ENCODE measurements around the gene LY6G5C. TPM values are rescaled to one million over a fixed set of nuclear protein-coding genes. Genes with fewer than 3 reads are reported as not detected.

Gene LY6G5C
- total and polyA plus RNA-seq, 2 of the 13 experiments (the other 11 are each of a cell fraction or from before 2014, with no cell fraction given): 0.33 to 0.55 TPM

- TF ChIP-seq ZFP62 (CRISPR knock-in tag; IDR thresholded peaks at IDR 0.05) (no peak), ZNF670 (CRISPR knock-in tag; IDR thresholded peaks at IDR 0.05; ENCODE audit: borderline replicate concordance) (no peak), SIN3B (IDR thresholded peaks at IDR 0.05; ENCODE audit: low read length) (no peak), DNMT1 (CRISPR knock-in tag; IDR thresholded peaks at IDR 0.05) (no peak), ZBTB25 (CRISPR knock-in tag; IDR thresholded peaks at IDR 0.05) (no peak), CTCF (CRISPR knock-in tag; IDR thresholded peaks at IDR 0.05) (no peak), ZNF362 (CRISPR knock-in tag; IDR thresholded peaks at IDR 0.05; ENCODE audit: borderline replicate concordance) (peak; percentile 88), ZKSCAN8 (CRISPR knock-in tag; IDR thresholded peaks at IDR 0.05; ENCODE audit: borderline replicate concordance) (no peak), HNF4A (CRISPR knock-in tag; IDR thresholded peaks at IDR 0.05) (peak; percentile 78), MXD3 (CRISPR knock-in tag; IDR thresholded peaks at IDR 0.05) (no peak), CEBPG (CRISPR knock-in tag; IDR thresholded peaks at IDR 0.05) (peak; percentile 60), ZNF3 (CRISPR knock-in tag; IDR thresholded peaks at IDR 0.05) (no peak), ZNF569 (CRISPR knock-in tag; IDR thresholded peaks at IDR 0.05; ENCODE audit: borderline replicate concordance) (no peak), ZNF121 (CRISPR knock-in tag; IDR thresholded peaks at IDR 0.05) (peak; percentile 78), ZNF468 (CRISPR knock-in tag; IDR thresholded peaks at IDR 0.05) (no peak), GATAD2A (CRISPR knock-in tag; IDR thresholded peaks at IDR 0.05) (peak; percentile 69; the same call in 1 of the 2 replicates), KAT7 (CRISPR knock-in tag; IDR thresholded peaks at IDR 0.05; ENCODE audit: borderline replicate concordance) (no peak), GLI4 (CRISPR knock-in tag; IDR thresholded peaks at IDR 0.05; ENCODE audit: borderline replicate concordance) (no peak), ATF6 (CRISPR knock-in tag; conservative IDR thresholded peaks at IDR 0.05) (no peak), ZNF260 (CRISPR knock-in tag; IDR thresholded peaks at IDR 0.05; ENCODE audit: borderline replicate concordance, low read depth) (no peak), FOXA1 (IDR thresholded peaks at IDR 0.05) (no peak), FOXA1 (CRISPR knock-in tag; IDR thresholded peaks at IDR 0.05) (no peak), NAIF1 (CRISPR knock-in tag; IDR thresholded peaks at IDR 0.05; ENCODE audit: borderline replicate concordance) (no peak)
- TF ChIP-seq, protein P1, sequence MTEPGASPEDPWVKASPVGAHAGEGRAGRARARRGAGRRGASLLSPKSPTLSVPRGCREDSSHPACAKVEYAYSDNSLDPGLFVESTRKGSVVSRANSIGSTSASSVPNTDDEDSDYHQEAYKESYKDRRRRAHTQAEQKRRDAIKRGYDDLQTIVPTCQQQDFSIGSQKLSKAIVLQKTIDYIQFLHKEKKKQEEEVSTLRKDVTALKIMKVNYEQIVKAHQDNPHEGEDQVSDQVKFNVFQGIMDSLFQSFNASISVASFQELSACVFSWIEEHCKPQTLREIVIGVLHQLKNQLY (CRISPR knock-in tag; IDR thresholded peaks at IDR 0.05): no peak
Observed at GRCh38 chr6:31642798-31643570, 37.9 kb downstream of the LY6G5C start (continued).
